ENCODE results near the gene PAIP2B.
"Not testable (repeated sequence)": the region's sequence is repeated elsewhere in the genome, so short reads cannot be mapped to it uniquely, and the experiment has no call there.

PAIP2B gene

DNA sequence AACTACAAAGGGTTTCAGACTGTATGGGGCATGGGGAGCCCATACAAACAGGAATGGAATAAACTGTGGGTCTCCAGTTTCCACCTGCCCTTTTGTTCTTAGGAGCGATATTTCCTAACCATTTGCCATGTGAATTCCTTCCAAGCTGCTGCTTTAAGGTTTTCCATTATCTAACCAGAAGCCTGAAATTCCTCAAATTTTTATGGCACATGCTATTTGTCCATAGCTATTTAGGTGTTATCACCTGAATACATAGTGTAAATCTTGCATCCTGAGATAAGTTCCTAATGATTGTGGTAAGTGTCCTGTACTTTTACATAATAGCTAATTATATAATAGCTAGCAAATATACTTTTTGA lies 17.4 kb upstream of the PAIP2B start:
- H3K4me1 ChIP-seq (ENCODE audit: control insufficient read depth in 1 of 2, insufficient read depth in 1 of 2, low read depth in 1 of 2, low read length in 1 of 2): no peaks in the 10 kb centered on the region
- TF ChIP-seq, protein P1, sequence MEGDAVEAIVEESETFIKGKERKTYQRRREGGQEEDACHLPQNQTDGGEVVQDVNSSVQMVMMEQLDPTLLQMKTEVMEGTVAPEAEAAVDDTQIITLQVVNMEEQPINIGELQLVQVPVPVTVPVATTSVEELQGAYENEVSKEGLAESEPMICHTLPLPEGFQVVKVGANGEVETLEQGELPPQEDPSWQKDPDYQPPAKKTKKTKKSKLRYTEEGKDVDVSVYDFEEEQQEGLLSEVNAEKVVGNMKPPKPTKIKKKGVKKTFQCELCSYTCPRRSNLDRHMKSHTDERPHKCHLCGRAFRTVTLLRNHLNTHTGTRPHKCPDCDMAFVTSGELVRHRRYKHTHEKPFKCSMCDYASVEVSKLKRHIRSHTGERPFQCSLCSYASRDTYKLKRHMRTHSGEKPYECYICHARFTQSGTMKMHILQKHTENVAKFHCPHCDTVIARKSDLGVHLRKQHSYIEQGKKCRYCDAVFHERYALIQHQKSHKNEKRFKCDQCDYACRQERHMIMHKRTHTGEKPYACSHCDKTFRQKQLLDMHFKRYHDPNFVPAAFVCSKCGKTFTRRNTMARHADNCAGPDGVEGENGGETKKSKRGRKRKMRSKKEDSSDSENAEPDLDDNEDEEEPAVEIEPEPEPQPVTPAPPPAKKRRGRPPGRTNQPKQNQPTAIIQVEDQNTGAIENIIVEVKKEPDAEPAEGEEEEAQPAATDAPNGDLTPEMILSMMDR (IDR thresholded peaks at IDR 0.05): no peak
- H3K27me3 ChIP-seq: peaks cover 50% of the 10 kb centered on the region
- H3K9me3 ChIP-seq: no peaks in the 10 kb centered on the region
- H3K36me3 ChIP-seq: no peaks in the 10 kb centered on the region
- no peak overlapping the region for H3K4me3 ChIP-seq (ENCODE audit: low read depth in 1 of 2, low read length in 1 of 2)
- H3K27ac ChIP-seq: no peak overlapping the region

DNA sequence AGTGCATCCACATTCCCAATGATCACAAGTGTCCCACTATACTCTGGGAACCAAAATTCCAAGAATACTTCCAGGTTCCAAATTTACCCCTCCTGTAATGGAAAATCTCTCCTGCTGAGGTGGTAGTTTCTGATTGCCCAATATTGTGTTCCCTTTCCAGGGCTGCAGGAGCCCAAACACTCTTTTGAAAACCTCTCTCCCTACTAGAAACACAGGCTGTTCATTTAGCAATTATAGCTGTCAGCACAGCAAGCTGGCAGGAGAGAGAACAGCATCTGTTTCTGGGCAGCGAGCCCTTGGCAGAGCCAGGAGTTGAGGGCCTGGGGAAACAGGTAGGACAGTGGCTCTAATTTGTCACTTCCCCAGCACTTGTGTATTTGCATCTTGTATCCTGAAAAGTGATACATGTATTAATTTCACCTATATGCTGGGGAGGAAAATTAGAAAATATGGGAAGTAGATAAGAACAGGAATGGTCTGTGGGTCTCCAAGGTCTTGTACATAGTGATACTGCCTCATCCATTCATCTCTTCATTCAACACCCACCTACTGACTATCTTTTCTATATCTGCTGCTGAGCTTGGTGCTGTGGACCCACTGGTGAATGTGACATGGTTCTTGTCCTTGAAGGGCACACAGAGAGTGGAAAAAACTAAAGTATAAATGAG lies 16.9 kb upstream of the PAIP2B start:
- Histone ChIP-seq H3K4me1 (ENCODE audit: control insufficient read depth in 1 of 2, insufficient read depth in 1 of 2, low read depth in 1 of 2, low read length in 1 of 2) (no peaks in the 10 kb centered on the region), H3K36me3 (no peaks in the 10 kb centered on the region), H3K27ac (no peak overlapping the region), H3K27me3 (peaks cover 55% of the 10 kb centered on the region), H3K9me3 (no peaks in the 10 kb centered on the region), H3K4me3 (ENCODE audit: low read depth in 1 of 2, low read length in 1 of 2) (no peak overlapping the region)
- TF ChIP-seq, protein P1 (IDR thresholded peaks at IDR 0.05): no peak

DNA sequence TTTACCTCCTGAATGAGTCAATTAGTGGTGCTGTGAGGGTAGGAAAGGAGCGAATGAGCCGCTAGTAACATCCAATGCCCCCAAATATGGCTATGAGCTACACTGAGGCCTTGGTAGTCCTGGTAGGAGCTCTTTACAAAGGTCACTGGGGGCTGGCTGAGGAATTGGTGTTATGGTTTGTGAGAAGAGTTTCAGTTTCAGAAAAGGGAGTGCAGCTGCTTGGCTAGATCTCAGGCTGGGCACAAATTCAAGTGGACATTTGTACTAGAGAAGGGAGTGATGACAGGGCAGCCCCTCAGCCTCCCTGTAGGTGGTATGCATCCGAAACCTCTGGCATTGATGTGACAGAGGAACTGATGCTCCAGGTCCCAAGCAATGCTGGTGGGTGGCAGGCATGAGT lies 13.9 kb upstream of the PAIP2B start:
- no peak overlapping the region for H3K4me3 ChIP-seq (ENCODE audit: low read depth in 1 of 2, low read length in 1 of 2)
- H3K4me1 ChIP-seq (ENCODE audit: control insufficient read depth in 1 of 2, insufficient read depth in 1 of 2, low read depth in 1 of 2, low read length in 1 of 2): no peaks in the 10 kb centered on the region
- no peak overlapping the region for H3K27ac ChIP-seq
- H3K27me3 ChIP-seq: peaks cover 78% of the 10 kb centered on the region
- TF ChIP-seq, protein P1 (IDR thresholded peaks at IDR 0.05): no peak
- no peaks in the 10 kb centered on the region for H3K36me3 ChIP-seq
- H3K9me3 ChIP-seq: no peaks in the 10 kb centered on the region

DNA sequence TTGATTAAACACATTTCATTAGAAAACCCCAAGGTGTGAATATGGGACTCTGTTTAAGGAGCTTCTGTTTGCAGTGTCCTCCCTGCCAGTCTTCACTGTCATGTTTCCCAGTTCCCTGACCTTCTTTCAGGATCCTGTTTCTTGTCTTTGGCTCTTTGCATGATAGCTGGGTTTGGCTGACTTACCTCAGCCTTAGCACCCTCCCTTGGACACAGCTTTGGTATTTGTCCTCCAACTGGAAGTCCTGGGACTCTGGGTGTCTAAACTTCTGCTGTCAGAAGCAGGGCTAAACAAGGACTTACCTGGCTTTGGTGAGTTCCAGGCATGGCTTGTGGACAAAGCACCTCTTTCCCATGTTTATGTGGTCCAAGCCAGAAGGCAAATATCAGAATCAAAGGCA lies 11.2 kb upstream of the PAIP2B start:
- Histone ChIP-seq H3K4me3 (ENCODE audit: low read depth in 1 of 2, low read length in 1 of 2) (no peak overlapping the region), H3K36me3 (no peaks in the 10 kb centered on the region), H3K27me3 (peaks cover 73% of the 10 kb centered on the region), H3K4me1 (ENCODE audit: control insufficient read depth in 1 of 2, insufficient read depth in 1 of 2, low read depth in 1 of 2, low read length in 1 of 2) (no peaks in the 10 kb centered on the region), H3K27ac (no peak overlapping the region), H3K9me3 (no peaks in the 10 kb centered on the region)
- TF ChIP-seq, protein P1 (IDR thresholded peaks at IDR 0.05): no peak

DNA sequence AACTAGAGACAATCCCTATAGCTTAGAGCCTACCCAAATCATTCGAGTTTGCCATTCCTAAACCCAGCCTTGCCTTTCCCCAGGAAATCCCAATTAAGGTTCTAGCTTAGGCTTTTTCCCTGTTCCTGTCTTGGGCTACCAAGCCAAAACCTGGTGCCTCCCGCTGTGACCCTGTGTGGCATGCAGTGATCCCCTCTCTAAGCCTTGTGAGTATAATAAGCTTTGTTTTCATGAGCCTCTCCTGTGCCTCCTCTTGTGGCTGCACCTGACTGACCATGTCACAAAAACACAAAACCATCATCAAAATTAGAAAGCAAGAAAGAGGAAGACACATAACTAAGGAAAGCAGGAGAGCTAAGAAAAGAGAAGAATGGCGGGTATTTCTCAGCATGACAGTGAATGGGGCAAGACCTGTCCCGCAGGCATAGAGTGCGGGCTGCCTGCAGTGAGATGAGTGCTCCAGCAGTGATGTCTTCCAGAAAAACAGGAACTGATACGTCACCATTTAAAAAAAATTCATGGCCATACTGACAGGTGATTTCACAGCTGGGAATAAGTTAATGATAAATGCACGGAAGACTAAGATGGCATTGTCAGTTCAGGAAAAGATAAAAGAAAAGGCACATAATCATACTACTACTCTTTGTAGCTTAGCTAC lies 9.2 kb upstream of the PAIP2B start:
- no peaks in the 10 kb centered on the region for H3K36me3 ChIP-seq

DNA sequence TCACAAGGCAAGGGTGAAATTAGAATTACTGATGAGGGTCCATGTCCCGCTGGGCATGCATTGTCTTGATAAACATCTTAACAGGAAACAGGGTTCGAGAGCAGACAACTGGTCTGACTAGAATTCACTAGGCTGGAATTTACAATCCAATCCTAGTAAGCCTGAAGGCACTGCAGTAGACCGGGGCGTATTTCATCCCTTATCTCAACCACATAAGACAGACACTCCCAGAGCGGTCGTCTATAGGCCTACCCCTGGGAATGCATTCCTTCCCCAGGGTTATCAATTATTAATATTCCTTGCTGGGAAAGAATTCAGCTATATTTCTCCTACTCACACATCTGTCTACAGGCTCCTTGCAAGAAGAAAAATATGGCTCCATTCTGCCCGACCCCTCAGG lies 6.2 kb upstream of the PAIP2B start:
- H3K4me3 ChIP-seq (ENCODE audit: low read depth in 1 of 2, low read length in 1 of 2); H3K4me1 ChIP-seq (ENCODE audit: control insufficient read depth in 1 of 2, insufficient read depth in 1 of 2, low read depth in 1 of 2, low read length in 1 of 2); H3K36me3 ChIP-seq; H3K9me3 ChIP-seq; H3K27ac ChIP-seq: not testable (repeated sequence)
- peaks cover 54% of the 10 kb centered on the region for H3K27me3 ChIP-seq

More for the DNA sequence above, 9.2 kb upstream of the PAIP2B start:
- Histone ChIP-seq H3K4me3 (ENCODE audit: low read depth in 1 of 2, low read length in 1 of 2) (no peak overlapping the region), H3K27ac (no peak overlapping the region), H3K27me3 (peaks cover 59% of the 10 kb centered on the region), H3K9me3 (no peaks in the 10 kb centered on the region), H3K4me1 (ENCODE audit: control insufficient read depth in 1 of 2, insufficient read depth in 1 of 2, low read depth in 1 of 2, low read length in 1 of 2) (no peaks in the 10 kb centered on the region)
- TF ChIP-seq, protein P1 (IDR thresholded peaks at IDR 0.05): no peak

Data from neutrophil (primary cell).